Superior temporal gyrus (tissue), 1 donor: ENCODE results near the gene STAMBP.
"Not testable (repeated sequence)": the region's sequence is repeated elsewhere in the genome, so short reads cannot be mapped to it uniquely, and the experiment has no call there.

Experiments
- DNase-seq: peaks from one replicate; pipeline ENCODE4 v3.0.0-alpha.2; 2016; ENCODE audit errors: extremely low spot score

STAMBP gene

GRCh38 chr2:73828818-73829570, at the start of gene STAMBP:
TSS of gene STAMBP (plus strand) at chr2:73828961. CDS start at chr2:73830857, 1,896 bp downstream.
- DNase-seq, result peak; percentile 99

GRCh38 chr2:73779467-73780236, 49.1 kb upstream of the STAMBP start, which contains the start of gene DUSP11:
TSS of gene DUSP11 (minus strand) at chr2:73780103. CDS start at chr2:73779974, 129 bp downstream.
- peak; percentile 98 for DNase-seq

DNA sequence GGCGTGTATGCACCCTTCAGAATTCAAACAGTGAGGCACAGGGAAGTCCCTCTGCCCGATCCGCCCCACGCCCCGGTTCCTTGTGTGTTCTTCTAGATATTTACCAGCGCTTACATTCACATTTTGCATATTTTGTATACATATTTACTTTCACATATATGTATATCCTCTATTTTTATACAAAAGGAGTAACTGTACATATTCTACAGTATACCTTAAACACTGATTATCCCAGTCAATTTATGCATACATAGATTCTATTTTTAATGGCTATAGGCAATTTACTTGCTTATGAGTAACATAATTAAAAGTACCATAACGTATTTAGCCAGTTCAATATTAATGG, 48.6 kb upstream of the STAMBP start:
- DNase-seq, result peak; percentile 14

DNA sequence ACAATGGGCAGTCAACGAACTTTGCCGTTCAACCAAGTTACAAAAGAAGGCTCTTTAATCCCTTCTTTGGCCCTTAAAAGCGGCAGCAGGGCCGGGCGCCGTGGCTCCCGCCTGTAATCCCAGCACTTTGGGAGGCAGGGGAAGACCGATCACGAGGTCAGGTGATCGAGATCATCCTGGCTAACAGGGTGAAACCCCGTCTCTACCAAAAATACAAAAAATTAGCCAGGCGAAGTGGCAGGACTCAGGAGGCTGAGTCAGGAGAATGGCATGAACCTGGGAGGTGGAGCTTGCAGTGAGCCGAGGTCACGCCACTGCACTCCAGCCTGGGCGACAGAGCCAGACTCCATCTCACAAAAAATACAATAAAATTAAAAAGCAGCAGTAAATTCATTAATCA, 45.4 kb upstream of the STAMBP start:
- not testable (repeated sequence) for DNase-seq

GRCh38 chr2:73783883-73784282, 44.9 kb upstream of the STAMBP start, which contains the start of gene C2orf78:
TSS of gene C2orf78 (plus strand) at chr2:73784183. CDS start at chr2:73784310, 127 bp downstream.
- DNase-seq, result not testable (repeated sequence)

DNA sequence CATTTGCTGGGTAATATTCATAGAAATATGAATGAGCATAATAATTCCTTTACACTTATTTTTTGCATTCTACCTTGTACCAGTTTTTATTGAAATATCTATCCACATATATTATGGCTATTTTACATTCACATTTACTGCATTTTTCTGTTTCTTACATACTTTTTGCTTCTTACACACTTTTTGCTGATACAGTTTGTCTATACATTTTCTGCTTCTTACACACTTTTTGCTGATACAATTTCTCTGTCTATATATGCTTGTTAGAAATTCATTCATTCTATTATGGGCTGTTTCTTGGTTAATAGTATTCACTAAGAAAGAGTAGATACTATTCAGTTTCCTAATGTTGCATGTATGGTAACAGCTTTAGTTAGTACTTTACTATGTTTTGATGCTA, 16.9 kb upstream of the STAMBP start:
- no peak for DNase-seq

- no peak for DNase-seq
These were observed 16.1 kb upstream of the STAMBP start for GRCh38 chr2:73812635-73813034.

GRCh38 chr2:73818296-73818695, 10.5 kb upstream of the STAMBP start:
- DNase-seq, result no peak

- DNase-seq, result no peak
These were observed 7.5 kb upstream of the STAMBP start for GRCh38 chr2:73821227-73821626.

DNA sequence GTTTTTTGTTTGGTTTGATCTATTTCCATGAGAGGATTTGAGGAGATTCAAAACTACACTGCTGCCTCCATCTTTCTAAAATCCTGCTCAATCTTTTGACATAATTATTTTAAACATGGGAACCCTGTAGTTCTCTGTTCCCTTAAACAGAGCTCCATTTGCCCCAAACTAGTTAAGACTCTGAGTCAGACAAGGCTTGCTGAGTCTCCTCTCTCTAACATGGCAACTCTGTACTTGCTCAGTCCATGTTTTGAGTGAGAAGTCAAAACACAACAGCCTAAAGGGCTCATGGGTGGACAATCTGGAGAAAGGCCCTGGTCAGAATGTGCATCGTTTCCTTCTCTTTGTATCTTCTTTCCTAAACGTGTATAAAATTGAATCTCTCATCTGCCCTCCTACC, 7.1 kb upstream of the STAMBP start:
- DNase-seq, result no peak

- DNase-seq, result no peak
These were observed 6.5 kb upstream of the STAMBP start for GRCh38 chr2:73822276-73822675.

GRCh38 chr2:73822991-73823390, 5.8 kb upstream of the STAMBP start:
- no peak for DNase-seq

GRCh38 chr2:73823416-73823815, 5.3 kb upstream of the STAMBP start:
- DNase-seq, result no peak

- DNase-seq, result peak; percentile 92
These were observed 4.7 kb upstream of the STAMBP start for GRCh38 chr2:73823916-73824523.

DNA sequence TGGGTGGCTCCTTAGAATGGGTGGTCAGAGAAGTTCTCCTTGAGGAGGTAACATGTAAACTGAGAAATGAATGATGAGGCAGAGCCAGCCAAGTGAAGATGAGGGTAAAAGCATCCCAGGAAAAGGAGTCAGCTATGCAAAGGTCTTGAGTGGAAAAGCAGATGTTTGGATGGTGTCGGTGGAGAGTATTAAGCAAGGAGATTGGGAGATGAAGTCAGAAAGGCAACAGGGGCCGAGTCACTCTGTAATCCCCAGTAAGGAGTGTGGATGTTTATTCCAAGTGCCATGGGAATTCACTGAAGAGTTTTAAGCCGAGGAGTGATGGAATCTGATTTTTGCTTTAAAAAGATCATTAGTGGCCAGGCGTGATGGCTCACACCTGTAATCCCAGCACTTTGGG, 3.4 kb upstream of the STAMBP start:
- no peak for DNase-seq

DNA sequence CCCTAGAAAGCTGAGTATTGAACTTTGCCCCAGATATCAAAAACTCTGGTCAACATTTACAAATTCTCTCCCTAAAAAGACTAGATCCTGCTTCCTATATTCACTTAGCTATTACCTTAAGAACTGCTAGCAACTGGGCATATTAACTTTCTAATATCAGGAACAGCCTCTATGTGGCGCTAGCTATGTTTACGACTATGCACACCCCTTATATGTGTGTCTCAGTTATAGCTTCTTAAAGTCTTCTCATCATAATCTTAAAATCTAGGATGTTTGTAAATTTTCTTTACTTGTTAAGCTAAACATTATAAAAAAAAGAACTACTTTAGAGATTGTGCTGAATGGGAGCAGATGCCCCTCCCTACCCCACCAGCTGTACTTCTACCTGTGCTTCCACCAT, 1.7 kb upstream of the STAMBP start:
- DNase-seq, result no peak

DNA sequence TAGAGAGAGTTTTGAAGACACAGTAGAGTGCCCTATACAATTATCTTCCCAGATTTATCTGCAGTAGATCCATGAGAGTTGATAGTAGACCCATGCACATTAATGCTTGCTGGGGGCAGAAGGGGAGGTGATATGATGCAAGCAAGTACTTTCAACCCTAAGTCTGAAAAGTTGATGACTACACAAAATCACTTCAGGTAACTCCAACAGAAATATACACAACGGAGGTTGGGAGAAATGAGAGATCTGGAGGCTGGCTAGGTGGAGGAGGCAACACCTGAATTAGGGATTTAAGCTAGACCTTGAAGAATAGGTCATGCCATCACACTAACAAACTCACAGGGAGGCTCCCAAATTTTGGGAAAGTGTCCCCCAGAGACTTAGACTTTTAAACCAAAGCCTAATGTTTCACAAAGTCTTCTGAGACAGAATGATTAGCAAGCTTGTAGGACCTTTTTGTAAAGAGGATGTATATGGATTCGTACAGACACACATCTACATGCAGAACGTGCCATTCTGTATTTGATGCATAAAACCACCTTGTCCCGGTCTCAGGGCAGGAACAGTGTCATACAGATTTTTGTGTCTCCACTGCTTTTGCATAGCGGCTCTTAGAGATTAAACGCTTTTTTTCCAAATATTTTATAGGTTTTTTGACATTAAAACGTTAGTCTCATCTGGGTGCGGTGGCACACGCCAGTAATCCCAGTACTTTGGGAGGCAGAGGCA, 937 bp upstream of the STAMBP start:
- no peak for DNase-seq

DNA sequence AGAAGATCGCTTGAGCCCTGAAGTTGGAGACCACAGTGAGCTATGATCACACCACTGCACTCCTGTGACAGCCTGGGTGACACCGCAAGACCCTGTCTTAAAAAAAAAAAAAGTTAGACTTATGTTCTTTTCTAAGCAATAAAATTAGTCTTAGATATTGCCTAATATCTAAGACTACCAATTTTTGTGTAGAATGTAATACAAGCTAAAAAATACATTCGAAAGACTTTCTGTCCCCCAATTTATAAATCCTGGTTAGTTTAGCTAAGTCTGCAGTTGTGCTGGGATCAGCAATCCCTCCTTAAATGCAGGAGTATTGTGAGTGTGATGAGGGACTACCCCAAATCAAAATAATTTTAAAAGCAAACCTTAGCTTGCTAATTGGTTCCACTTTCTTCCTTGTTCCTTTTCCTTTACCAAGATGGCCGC, 358 bp upstream of the STAMBP start:
- DNase-seq, result no peak

GRCh38 chr2:73830871-73831401, 2.2 kb downstream of the STAMBP start:
- peak; percentile 79 for DNase-seq

GRCh38 chr2:73832930-73833329, 4.2 kb downstream of the STAMBP start:
- DNase-seq, result peak; percentile 62

DNA sequence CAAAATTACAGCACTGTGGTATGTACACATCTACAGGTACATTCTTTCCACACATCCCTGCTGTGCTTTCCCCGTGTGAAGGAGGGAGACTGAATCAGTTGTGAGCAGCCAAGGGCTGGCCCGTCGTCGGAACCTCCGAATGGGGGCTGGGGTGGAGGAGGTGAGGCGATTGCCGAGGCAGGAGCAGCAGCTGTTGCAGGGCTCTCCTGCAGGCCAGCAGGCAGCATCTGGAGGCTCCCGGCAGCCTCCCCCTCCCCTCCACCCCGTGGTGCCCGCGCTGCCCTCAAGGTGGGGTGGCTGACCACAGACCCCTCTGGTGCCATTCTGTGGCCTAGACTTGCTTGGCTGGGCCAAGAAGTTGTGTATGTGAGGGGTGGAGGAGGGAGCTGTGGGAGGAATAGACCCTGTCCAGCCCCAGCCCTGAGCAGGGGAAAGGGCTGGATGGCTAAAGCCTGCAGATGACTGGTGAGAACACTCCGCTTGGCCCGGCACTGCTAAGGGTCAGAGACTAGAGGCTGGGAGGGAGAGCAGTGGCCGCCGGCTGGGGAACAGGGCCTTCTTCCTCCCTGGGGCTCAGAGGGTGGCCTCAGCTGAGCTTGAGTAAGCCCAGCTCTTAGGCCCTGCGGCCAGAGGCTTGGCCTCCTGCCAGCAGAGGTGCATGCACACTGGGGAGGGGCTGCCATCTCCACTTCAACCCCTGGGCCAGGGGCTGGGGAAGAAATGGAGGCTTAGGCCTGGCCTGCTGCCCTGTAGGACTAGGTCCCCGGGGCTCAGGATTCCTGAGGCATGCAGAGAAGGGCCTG, 7.6 kb downstream of the STAMBP start:
- no peak for DNase-seq
